Endothelial cell of umbilical vein (primary cell): Measurements from ENCODE around the gene PARD3B. TPM values are rescaled to one million over a fixed set of nuclear protein-coding genes. Genes with fewer than 3 reads are reported as not detected.

ENCODE experiments used
- BruUV-seq: library from RNA; stranded (reverse); fragments of 400-500 nt; replicated peaks from 2 replicates; lab custom pipeline; 2021; lab: Mats Ljungman, UMichigan
- CTCF ChIA-PET: fragments of 300-600, 350-600 bp; sonication (Branson Sonifier 250); formaldehyde crosslinking; loops from one replicate; lab custom pipeline; 2021; ENCODE audit warnings: antibody characterized with exemption, inconsistent platforms; lab: Charles Lee
- POLR2A ChIA-PET: fragments of 300-600, 350-600 bp; sonication (Branson Sonifier 250); formaldehyde crosslinking; loops from one replicate; lab custom pipeline; 2021; ENCODE audit warnings: antibody characterized with exemption, inconsistent platforms; lab: Charles Lee
- DNase-seq: peaks from one replicate; pipeline ENCODE4 v3.0.0-alpha.2; 2011; ENCODE audit warnings: low read depth, low spot score
- FAIRE-seq: peaks from 2 replicates; lab custom pipeline; 2011; peaks lifted over from hg19 to GRCh38; lab: Jason Lieb, UNC
- H2AFZ ChIP-seq: 2 replicates; pipeline ENCODE4 v1.6.0; 2012; ENCODE audit warnings: low read depth, low read length, control low read depth, inconsistent platforms
- H3K27ac ChIP-seq: 2 replicates; pipeline ENCODE4 v1.5.1; 2011; ENCODE audit warnings: low read depth, mild to moderate bottlenecking, control low read depth, low read length, moderate library complexity; ENCODE audit not compliant: insufficient read depth
- H3K27me3 ChIP-seq, 2 experiments: 2 replicates each; pipeline versions ENCODE4 v1.6.0 to v1.6.1; 2011; ENCODE audit warnings: low read length in 2 of 2, mixed read lengths in 1 of 2; ENCODE audit not compliant: control insufficient read depth in 2 of 2, insufficient read depth in 2 of 2
- H3K36me3 ChIP-seq, 2 experiments: 2 replicates in 1 of 2; 3 replicates in 1 of 2; pipeline ENCODE4 v1.5.1; 2011; ENCODE audit warnings: low read length in 2 of 2, mild to moderate bottlenecking in 1 of 2, moderate library complexity in 1 of 2; ENCODE audit not compliant: control insufficient read depth in 2 of 2, insufficient read depth in 2 of 2; ENCODE audit errors: extremely low read depth in 1 of 2
- H3K4me1 ChIP-seq: 3 replicates; pipeline ENCODE4 v1.5.1; 2011; ENCODE audit warnings: mild to moderate bottlenecking, low read length; ENCODE audit not compliant: control insufficient read depth, insufficient read depth; ENCODE audit errors: extremely low read depth
- H3K4me2 ChIP-seq: 2 replicates; pipeline ENCODE4 v1.6.1; 2011; ENCODE audit warnings: low read length, control low read depth, mixed read lengths; ENCODE audit not compliant: insufficient read depth
- H3K4me3 ChIP-seq, 3 experiments: fragments of 200-600 bp in 1 of 3; sonication (generic), shearing (Covaris generic) in 1 of 3; replicated peaks in 1 of 3; 2 replicates each; pipeline ENCODE4 v1.5.1; 2011 to 2016; ENCODE audit warnings: control low read depth in 3 of 3, low read length in 3 of 3, mild to moderate bottlenecking in 2 of 3, inconsistent platforms in 1 of 3, low read depth in 1 of 3, moderate library complexity in 1 of 3; ENCODE audit not compliant: insufficient read depth in 1 of 3
- H3K79me2 ChIP-seq: 2 replicates; pipeline ENCODE4 v1.6.0; 2012; ENCODE audit warnings: low read length, inconsistent platforms; ENCODE audit not compliant: control insufficient read depth, insufficient read depth
- H3K9ac ChIP-seq: replicated peaks from 2 replicates; pipeline ENCODE3; 2011; ENCODE audit warnings: low read length, control low read depth; ENCODE audit not compliant: insufficient read depth; ENCODE audit errors: extremely low read depth
- H3K9me1 ChIP-seq: replicated peaks from 3 replicates; pipeline ENCODE4 v1.6.0; 2011; ENCODE audit warnings: mild to moderate bottlenecking, low read length; ENCODE audit not compliant: control insufficient read depth, insufficient read depth; ENCODE audit errors: extremely low read depth
- H3K9me3 ChIP-seq: replicated peaks from 2 replicates; pipeline ENCODE4 v1.5.1; 2012; ENCODE audit warnings: low read length, inconsistent platforms; ENCODE audit not compliant: control insufficient read depth, insufficient read depth
- H4K20me1 ChIP-seq: replicated peaks from 2 replicates; pipeline ENCODE3; 2011; ENCODE audit warnings: mild to moderate bottlenecking, low read length; ENCODE audit not compliant: control insufficient read depth, insufficient read depth; ENCODE audit errors: extremely low read depth
- EZH2 ChIP-seq: IDR thresholded peaks from 2 replicates; pipeline ENCODE4 v1.6.1; 2012; ENCODE audit warnings: borderline replicate concordance, low read depth, mild to moderate bottlenecking, moderate library complexity, low read length, inconsistent platforms; ENCODE audit not compliant: severe bottlenecking
- FOS ChIP-seq: IDR thresholded peaks from 2 replicates; pipeline ENCODE4 v1.6.1; 2011; ENCODE audit warnings: mild to moderate bottlenecking, low read length, moderate library complexity, borderline replicate concordance; ENCODE audit not compliant: insufficient read depth
- GATA2 ChIP-seq: IDR thresholded peaks from 2 replicates; pipeline ENCODE4 v1.7.0; 2011; ENCODE audit warnings: low read depth, mild to moderate bottlenecking, moderate library complexity, mixed read lengths, low read length; ENCODE audit not compliant: insufficient read length, insufficient read depth
- JUN ChIP-seq: IDR thresholded peaks from 2 replicates; pipeline ENCODE4 v1.6.1; 2011; ENCODE audit warnings: borderline replicate concordance, low read depth; ENCODE audit not compliant: insufficient read length, insufficient read depth
- MYC ChIP-seq: IDR thresholded peaks from one replicate; pipeline ENCODE4 v1.6.1; 2011; ENCODE audit warnings: mild to moderate bottlenecking, low read depth, low read length
- POLR2A ChIP-seq: IDR thresholded peaks from 2 replicates; pipeline ENCODE4 v1.6.1; 2012; ENCODE audit warnings: low read depth, mild to moderate bottlenecking, control low read depth, low read length
- POLR2AphosphoS5 ChIP-seq: IDR thresholded peaks from 2 replicates; pipeline ENCODE4 v1.6.1; 2012; ENCODE audit warnings: low read depth, mild to moderate bottlenecking, control low read depth, low read length, moderate library complexity; ENCODE audit not compliant: insufficient read depth
- dilution Hi-C: fragments of 300-500 bp; cut with MboI; formaldehyde crosslinking; loops from one replicate; pipeline ENCODE4 v1.15.0; 2019; ENCODE audit warnings: low sequenced_read_pairs; ENCODE audit not compliant: extremely low pct_ligation_motif_present
- intact Hi-C: fragments of 100-400 bp; cut with micrococcal nuclease; formaldehyde crosslinking; loops from one replicate; pipeline ENCODE4 v1.10.0; 2022
- polyA plus RNA-seq, 4 experiments: library from polyadenylated mRNA; depleted of rRNA in 3 of 4; stranded (reverse) in 3 of 4; unstranded in 1 of 4; fragments of >200 nt; gene quantifications; 2 replicates each; pipeline versions ENCODE4 v1.2.1 to v1.2.3, GENCODE V29; 2011 to 2012; ENCODE audit warnings: missing spikeins in 1 of 4
- total RNA-seq: library from RNA; stranded (reverse); gene quantifications from 2 replicates; pipeline ENCODE4 v1.2.3, GENCODE V29; 2021
- TF ChIP-seq, protein P1 (sequence below), 2 donors: IDR thresholded peaks; 1 replicate in 1 of 2; 2 replicates in 1 of 2; pipeline ENCODE4 v1.5.1; 2011; ENCODE audit warnings: low read length in 2 of 2, mild to moderate bottlenecking in 2 of 2, moderate library complexity in 2 of 2, control low read depth in 1 of 2, inconsistent platforms in 1 of 2, low read depth in 1 of 2; ENCODE audit not compliant: insufficient read depth in 1 of 2; ENCODE audit errors: extremely low read depth in 1 of 2
- TF ChIP-seq, protein P2 (sequence below): IDR thresholded peaks from 2 replicates; pipeline ENCODE4 v1.6.1; 2011; ENCODE audit not compliant: insufficient read depth, insufficient read length

Gene PARD3B
- total and polyA plus RNA-seq, 2 donors (not counting 3 experiments of a cell fraction or from before 2014, with no cell fraction given): 2.2 to 30.9 TPM

DNA sequence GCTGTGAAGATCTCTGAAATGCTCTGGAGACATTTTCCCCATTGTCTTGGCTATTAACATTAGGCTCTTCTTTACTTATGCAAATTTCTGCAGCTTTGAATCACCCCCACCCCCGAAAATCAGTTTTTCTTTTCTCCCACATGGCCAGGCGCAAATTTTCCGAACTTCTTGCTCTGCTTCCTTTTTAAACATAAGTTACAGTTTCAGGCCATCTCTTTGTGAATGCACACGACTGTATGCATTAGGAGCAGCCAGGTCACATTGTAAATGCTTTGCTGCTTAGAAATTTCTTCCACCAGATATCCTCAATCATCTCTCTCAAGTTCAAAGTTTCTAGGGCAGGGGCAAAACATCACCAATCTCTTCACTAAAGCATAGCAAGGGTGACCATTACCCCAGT, 106.8 kb downstream of the PARD3B start:
- Histone ChIP-seq H3K36me3 (no peaks in the 10 kb centered on the region), H3K79me2 (no peaks in the 10 kb centered on the region), H3K27ac (no peak overlapping the region), H3K4me2 (no peak overlapping the region), H3K4me3 (no peak overlapping the region), H3K27me3 (no peaks in the 10 kb centered on the region), H2AFZ (no peak overlapping the region), H3K9ac (no peak overlapping the region), H3K9me3 (no peaks in the 10 kb centered on the region), H3K9me1 (no peaks in the 10 kb centered on the region), H3K4me1 (no peaks in the 10 kb centered on the region), H4K20me1 (no peaks in the 10 kb centered on the region)
- no TSS peak for BruUV-seq
- CTCF ChIA-PET: interaction anchor here (0.5 kb wide), 1 partner anchor 24 kb away, joined by 3 read pairs; no protein-coding TSS in a partner anchor
- no peak for TF ChIP-seq GATA2
- TF ChIP-seq FOS: no peak
- no peak for TF ChIP-seq JUN
- TF ChIP-seq POLR2A: no peak
- TF ChIP-seq EZH2: no peak
- DNase-seq (no peak), FAIRE-seq (no peak)
- dilution Hi-C loops: no loop called here
- POLR2A ChIA-PET: no interaction called here
- intact Hi-C loops: no loop called here

DNA sequence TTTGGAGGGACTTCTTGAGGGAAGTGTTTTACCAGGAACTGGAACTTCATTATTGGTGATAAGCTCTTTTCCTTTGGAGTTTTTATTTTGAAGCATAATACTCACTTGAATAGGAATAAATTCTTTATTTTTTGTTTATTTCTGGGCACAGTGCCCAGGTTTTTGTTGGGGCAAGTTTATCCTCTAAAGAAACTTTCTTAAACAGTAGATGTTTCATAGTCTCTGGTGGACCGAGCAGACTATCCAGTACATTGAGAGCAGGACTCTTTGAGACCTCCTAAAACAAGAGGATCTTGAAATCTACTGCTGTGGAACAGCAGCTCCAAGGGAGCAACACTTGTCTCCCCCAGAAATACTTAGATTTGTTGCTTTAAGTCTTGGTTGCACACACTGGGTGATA, 109.4 kb downstream of the PARD3B start:
- POLR2A ChIA-PET: no interaction called here
- TF ChIP-seq, protein P1, sequence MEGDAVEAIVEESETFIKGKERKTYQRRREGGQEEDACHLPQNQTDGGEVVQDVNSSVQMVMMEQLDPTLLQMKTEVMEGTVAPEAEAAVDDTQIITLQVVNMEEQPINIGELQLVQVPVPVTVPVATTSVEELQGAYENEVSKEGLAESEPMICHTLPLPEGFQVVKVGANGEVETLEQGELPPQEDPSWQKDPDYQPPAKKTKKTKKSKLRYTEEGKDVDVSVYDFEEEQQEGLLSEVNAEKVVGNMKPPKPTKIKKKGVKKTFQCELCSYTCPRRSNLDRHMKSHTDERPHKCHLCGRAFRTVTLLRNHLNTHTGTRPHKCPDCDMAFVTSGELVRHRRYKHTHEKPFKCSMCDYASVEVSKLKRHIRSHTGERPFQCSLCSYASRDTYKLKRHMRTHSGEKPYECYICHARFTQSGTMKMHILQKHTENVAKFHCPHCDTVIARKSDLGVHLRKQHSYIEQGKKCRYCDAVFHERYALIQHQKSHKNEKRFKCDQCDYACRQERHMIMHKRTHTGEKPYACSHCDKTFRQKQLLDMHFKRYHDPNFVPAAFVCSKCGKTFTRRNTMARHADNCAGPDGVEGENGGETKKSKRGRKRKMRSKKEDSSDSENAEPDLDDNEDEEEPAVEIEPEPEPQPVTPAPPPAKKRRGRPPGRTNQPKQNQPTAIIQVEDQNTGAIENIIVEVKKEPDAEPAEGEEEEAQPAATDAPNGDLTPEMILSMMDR (IDR thresholded peaks at IDR 0.05; ENCODE audit: extremely low read depth in 1 of 2, insufficient read depth in 1 of 2, low read depth in 1 of 2, low read length in 2 of 2): no peak
- TF ChIP-seq MYC (no peak), FOS (no peak), EZH2 (no peak), POLR2AphosphoS5 (no peak), JUN (no peak), GATA2 (no peak), POLR2A (no peak)
- TF ChIP-seq, protein P2, sequence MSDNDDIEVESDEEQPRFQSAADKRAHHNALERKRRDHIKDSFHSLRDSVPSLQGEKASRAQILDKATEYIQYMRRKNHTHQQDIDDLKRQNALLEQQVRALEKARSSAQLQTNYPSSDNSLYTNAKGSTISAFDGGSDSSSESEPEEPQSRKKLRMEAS: no peak
- no peaks in the 10 kb centered on the region for H3K9me3 ChIP-seq
- DNase-seq: no peak
- no TSS peak for BruUV-seq
- no peak overlapping the region for H3K4me2 ChIP-seq
- H2AFZ ChIP-seq: no peak overlapping the region
- H4K20me1 ChIP-seq: no peaks in the 10 kb centered on the region
- H3K36me3 ChIP-seq: no peaks in the 10 kb centered on the region
- dilution Hi-C loops: no loop called here
- no peak overlapping the region for H3K4me3 ChIP-seq
- intact Hi-C loops: no loop called here
- no peaks in the 10 kb centered on the region for H3K4me1 ChIP-seq
- H3K9me1 ChIP-seq: no peaks in the 10 kb centered on the region
- H3K9ac ChIP-seq: no peak overlapping the region
- CTCF ChIA-PET: interaction anchor here (0.8 to 1.0 kb wide), 2 partner anchors 10 to 37 kb away, joined by 3 read pairs; no protein-coding TSS in a partner anchor
- H3K79me2 ChIP-seq: no peaks in the 10 kb centered on the region
- no peak overlapping the region for H3K27ac ChIP-seq
- FAIRE-seq: no peak
- H3K27me3 ChIP-seq: no peaks in the 10 kb centered on the region
